ENCODE results near the gene ZNF529.

The ZNF529 gene

GRCh38 chr19:36508325-36508724, 64.8 kb downstream of the ZNF529 start:
- DNase-seq: no peak

- no peak for DNase-seq
Observed at GRCh38 chr19:36501973-36502372, 71.1 kb downstream of the ZNF529 start.

- DNase-seq: no peak
Observed at GRCh38 chr19:36497001-36497400, 76.1 kb downstream of the ZNF529 start.
